Lung (tissue), 12 donors: ENCODE measurements around the gene NUDT19. TPM values are rescaled to one million over a fixed set of nuclear protein-coding genes. Genes with fewer than 3 reads are reported as not detected.
A peak's percentile ranks its signal among the peaks of the same experiment; 100 is the strongest.
"Not testable (repeated sequence)": the region's sequence is repeated elsewhere in the genome, so short reads cannot be mapped to it uniquely, and the experiment has no call there.

ENCODE experiments used
- ATAC-seq: fragments of 200-7000 bp; cut with Tn5 transposase; one replicate; pipeline ENCODE4 v1.9.1; 2020; ENCODE audit warnings: moderate number of reproducible peaks; ENCODE audit not compliant: insufficient read depth, low FRiP score
- DNase-seq, 3 donors: peaks; one replicate each; pipeline ENCODE4 v3.0.0-alpha.2; 2013 to 2017
- H3K27ac ChIP-seq, 2 donors: one replicate each; pipeline ENCODE4 v1.5.1; 2013; ENCODE audit warnings: mild to moderate bottlenecking in 2 of 2, moderate library complexity in 2 of 2, control low read depth in 1 of 2, inconsistent platforms in 1 of 2, low read depth in 1 of 2, low read length in 1 of 2
- H3K27me3 ChIP-seq, 3 donors: one replicate each; pipeline ENCODE4 v1.5.1; 2013; ENCODE audit warnings: low read length in 2 of 3; ENCODE audit not compliant: control insufficient read depth in 3 of 3, insufficient read depth in 3 of 3
- H3K36me3 ChIP-seq, 4 donors: one replicate each; pipeline ENCODE4 v1.5.1; 2013; ENCODE audit warnings: low read length in 4 of 4, mild to moderate bottlenecking in 1 of 4, moderate library complexity in 1 of 4; ENCODE audit not compliant: control insufficient read depth in 4 of 4, insufficient read depth in 4 of 4
- H3K4me1 ChIP-seq, 5 donors: one replicate each; pipeline ENCODE4 v1.5.1; 2013; ENCODE audit warnings: low read length in 5 of 5, mild to moderate bottlenecking in 2 of 5, moderate library complexity in 1 of 5; ENCODE audit not compliant: control insufficient read depth in 5 of 5, insufficient read depth in 5 of 5
- H3K4me3 ChIP-seq: one replicate; pipeline ENCODE4 v1.5.1; 2013; ENCODE audit warnings: mild to moderate bottlenecking, control low read depth, moderate library complexity
- H3K9ac ChIP-seq, 2 donors: one replicate each; pipeline ENCODE4 v1.5.1; 2013; ENCODE audit warnings: low read length in 2 of 2, control low read depth in 1 of 2; ENCODE audit not compliant: insufficient read depth in 1 of 2
- H3K9me3 ChIP-seq, 4 donors: one replicate each; pipeline ENCODE4 v1.5.1; 2013; ENCODE audit warnings: low read length in 3 of 4, mild to moderate bottlenecking in 1 of 4, moderate library complexity in 1 of 4; ENCODE audit not compliant: control insufficient read depth in 4 of 4, insufficient read depth in 3 of 4
- WGBS, 2 donors: extraction: QIAGEN DNeasy Blood & Tissue Kit; methylation state at CpG; one replicate each; pipeline ENCODE4 v1.1.7; 2013; 5-methylcytosine and 5-hydroxymethylcytosine counted together
- polyA plus RNA-seq, 2 donors: library from polyadenylated mRNA; stranded (reverse); fragments of 200-250 nt; gene quantifications; one replicate each; pipeline ENCODE4 v1.2.1, GENCODE V29; 2013
- total RNA-seq, 2 donors: library from RNA; depleted of rRNA in 1 of 2; stranded (reverse); fragments of >200 nt in 1 of 2; gene quantifications; one replicate each; pipeline ENCODE4 v1.2.1, GENCODE V29; 2014 to 2021
- TF ChIP-seq, protein P1 (sequence below): IDR thresholded peaks from 2 replicates; pipeline ENCODE4 v1.5.1; 2012; ENCODE audit warnings: mild to moderate bottlenecking; ENCODE audit errors: control extremely low read depth, extremely low read depth
- donor health status: control.
- donor health status: control.
- donor health status: Bipolar disorder and iron deficiency.
- donor health status: healthy.
- donor health status: DM: yes; HTN: yes; CAD: no.

Gene NUDT19
- total and polyA plus RNA-seq, 4 donors: 7.5 to 20.1 (median 12.2) TPM

DNA sequence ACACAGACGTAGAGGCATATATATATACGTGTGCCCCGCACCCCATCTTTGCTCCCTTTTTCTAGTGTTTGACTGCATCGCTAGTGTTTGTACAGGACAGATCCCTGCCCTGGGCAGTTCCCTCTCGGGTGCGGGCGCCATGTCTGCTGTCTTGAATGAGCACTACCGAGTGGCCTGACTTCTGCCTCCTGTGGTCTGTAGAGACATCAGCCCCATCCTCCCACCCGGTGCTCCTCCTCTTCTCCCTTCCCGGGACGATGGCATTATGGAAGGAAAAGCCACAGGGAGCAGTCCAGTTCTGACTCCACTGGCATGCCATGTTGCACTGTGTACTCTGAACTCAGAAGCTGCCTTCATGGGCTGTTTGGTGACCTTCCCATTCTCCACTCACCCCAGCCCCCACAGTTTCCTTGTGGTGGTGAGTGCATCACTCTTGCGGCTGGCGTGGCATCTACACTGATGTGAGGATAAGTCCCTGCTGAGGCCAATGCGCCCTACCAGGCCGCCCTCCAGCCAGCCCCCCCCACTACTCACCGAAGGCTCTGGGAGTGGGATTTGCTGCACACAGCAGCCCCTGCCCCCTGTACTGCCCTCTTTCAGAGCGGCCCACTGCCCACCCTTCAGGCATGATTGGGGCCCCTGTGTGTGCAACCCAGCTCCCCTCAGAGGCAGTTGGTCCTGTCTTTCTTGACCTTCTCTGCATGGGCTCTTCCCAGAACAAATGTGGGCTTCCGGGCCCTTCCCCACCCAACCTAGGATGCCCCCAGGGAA is 53.1 kb downstream of the NUDT19 start:
- no peak for DNase-seq
- Histone ChIP-seq H3K4me1 (peaks cover 0 to 2% (median 0%) of the 10 kb centered on the region in 5 donors), H3K36me3 (no peaks in the 10 kb centered on the region), H3K9me3 (no peaks in the 10 kb centered on the region), H3K27me3 (no peaks in the 10 kb centered on the region), H3K27ac (no peak overlapping the region), H3K9ac (no peak overlapping the region), H3K4me3 (no peak overlapping the region)
- TF ChIP-seq, protein P1, sequence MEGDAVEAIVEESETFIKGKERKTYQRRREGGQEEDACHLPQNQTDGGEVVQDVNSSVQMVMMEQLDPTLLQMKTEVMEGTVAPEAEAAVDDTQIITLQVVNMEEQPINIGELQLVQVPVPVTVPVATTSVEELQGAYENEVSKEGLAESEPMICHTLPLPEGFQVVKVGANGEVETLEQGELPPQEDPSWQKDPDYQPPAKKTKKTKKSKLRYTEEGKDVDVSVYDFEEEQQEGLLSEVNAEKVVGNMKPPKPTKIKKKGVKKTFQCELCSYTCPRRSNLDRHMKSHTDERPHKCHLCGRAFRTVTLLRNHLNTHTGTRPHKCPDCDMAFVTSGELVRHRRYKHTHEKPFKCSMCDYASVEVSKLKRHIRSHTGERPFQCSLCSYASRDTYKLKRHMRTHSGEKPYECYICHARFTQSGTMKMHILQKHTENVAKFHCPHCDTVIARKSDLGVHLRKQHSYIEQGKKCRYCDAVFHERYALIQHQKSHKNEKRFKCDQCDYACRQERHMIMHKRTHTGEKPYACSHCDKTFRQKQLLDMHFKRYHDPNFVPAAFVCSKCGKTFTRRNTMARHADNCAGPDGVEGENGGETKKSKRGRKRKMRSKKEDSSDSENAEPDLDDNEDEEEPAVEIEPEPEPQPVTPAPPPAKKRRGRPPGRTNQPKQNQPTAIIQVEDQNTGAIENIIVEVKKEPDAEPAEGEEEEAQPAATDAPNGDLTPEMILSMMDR: no peak
- no peak for ATAC-seq
- 88 to 90% methylated on average over 18 of the region's 18 CpGs for WGBS, 2 donors

DNA sequence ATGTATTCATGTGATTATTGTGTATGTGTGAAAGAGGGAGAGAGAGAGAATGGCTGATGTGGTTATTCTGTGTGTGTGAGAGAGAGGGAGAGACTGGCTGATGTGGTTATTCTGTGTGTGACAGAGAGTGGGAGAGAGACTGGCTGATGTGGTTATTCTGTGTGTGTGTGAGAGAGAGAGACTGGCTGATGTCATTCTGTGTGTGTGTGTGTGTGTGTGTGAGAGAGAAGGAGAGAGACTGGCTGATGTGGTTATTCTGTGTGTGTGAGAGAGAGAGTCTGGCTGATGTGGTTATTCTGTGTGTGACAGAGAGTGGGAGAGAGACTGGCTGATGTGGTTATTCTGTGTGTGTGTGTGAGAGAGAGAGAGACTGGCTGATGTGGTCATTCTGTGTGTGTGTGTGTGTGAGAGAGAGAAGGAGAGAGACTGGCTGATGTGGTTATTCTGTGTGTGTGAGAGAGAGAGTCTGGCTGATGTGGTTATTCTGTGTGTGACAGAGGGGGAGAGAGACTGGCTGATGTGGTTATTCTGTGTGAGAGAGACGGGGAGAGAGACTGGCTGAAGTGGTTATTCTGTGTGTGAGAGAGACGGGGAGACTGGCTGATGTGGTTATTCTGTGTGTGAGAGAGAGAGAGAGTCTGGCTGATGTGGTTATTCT is 54.1 kb downstream of the NUDT19 start:
- 5 to 27% methylated on average over 2 of the region's 2 CpGs for WGBS, 2 donors
- not testable (repeated sequence) for H3K36me3 ChIP-seq, ATAC-seq, H3K4me3 ChIP-seq, H3K27ac ChIP-seq, H3K4me1 ChIP-seq, H3K9ac ChIP-seq, H3K9me3 ChIP-seq, H3K27me3 ChIP-seq, DNase-seq

DNA sequence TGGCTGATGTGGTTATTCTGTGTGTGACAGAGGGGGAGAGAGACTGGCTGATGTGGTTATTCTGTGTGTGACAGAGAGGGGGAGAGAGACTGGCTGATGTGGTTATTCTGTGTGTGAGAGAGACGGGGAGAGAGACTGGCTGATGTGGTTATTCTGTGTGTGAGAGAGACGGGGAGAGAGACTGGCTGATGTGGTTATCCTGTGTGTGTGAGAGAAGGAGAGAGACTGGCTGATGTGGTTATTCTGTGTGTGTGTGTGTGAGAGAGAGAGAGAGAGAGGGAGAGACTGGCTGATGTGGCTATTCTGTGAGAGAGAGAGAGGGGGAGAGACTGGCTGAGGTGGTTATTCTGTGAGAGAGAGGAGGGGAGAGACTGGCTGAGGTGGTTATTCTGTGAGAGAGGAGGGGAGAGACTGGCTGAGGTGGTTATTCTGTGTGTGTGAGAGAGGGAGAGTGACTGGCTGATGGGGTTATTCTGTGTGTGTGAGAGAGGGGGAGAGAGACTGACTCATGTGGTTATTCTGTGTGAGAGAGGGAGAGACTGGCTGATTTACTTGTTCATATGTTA is 55.1 kb downstream of the NUDT19 start:
- H3K36me3 ChIP-seq, H3K27me3 ChIP-seq, H3K9ac ChIP-seq, H3K9me3 ChIP-seq, ATAC-seq, H3K27ac ChIP-seq, H3K4me1 ChIP-seq, H3K4me3 ChIP-seq: not testable (repeated sequence)
- 11 to 21% methylated on average over 2 of the region's 2 CpGs for WGBS, 2 donors
- peak in 2 of 3 donors; percentile 4 to 18 for DNase-seq

DNA sequence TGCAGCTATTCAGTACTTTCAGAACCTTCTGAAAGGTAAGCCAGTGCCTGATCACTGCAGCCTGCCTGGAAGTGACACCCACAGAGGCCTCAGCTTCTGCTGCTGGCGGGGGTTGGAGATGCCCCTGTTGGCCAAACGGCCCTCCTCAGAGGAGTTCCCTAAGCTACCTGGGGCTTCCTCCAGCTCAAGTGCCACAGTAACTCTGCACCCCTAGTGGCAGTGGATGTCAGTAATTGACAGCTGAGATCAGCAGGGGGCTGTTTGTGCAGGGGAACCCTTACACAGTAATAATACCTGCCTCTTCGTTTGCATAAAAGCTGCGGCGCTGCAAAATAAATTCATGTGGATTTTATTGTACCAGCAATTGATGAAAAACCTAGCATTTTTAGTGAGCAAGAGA is 56.9 kb downstream of the NUDT19 start:
- ATAC-seq (no peak), DNase-seq (no peak)
- TF ChIP-seq, protein P1: no peak
- no peaks in the 10 kb centered on the region for H3K27me3 ChIP-seq
- peaks cover 0 to 2% (median 0%) of the 10 kb centered on the region in 5 donors for H3K4me1 ChIP-seq
- no peaks in the 10 kb centered on the region for H3K36me3 ChIP-seq
- no peak overlapping the region for H3K4me3 ChIP-seq
- 68 to 69% methylated on average over 5 of the region's 5 CpGs for WGBS, 2 donors
- no peak overlapping the region for H3K9ac ChIP-seq
- no peak overlapping the region for H3K27ac ChIP-seq
- H3K9me3 ChIP-seq: no peaks in the 10 kb centered on the region
